PC-3 (cell line): ENCODE measurements around the gene PRKAR1B.

ENCODE experiments used
- CTCF ChIP-seq: fragments of 300-600 bp; sonication (generic); conservative IDR thresholded peaks from 2 replicates; pipeline ENCODE4 v1.5.1; 2017; ENCODE audit warnings: antibody characterized with exemption, low read depth, mild to moderate bottlenecking, low read length
- EZH2 ChIP-seq: fragments of 300-600 bp; sonication (generic); IDR thresholded peaks from one replicate; pipeline ENCODE4 v1.6.1; 2017; ENCODE audit warnings: antibody characterized with exemption, mild to moderate bottlenecking, low read length; ENCODE audit not compliant: unreplicated experiment

GRCh38 chr7:573269-573932 is 153.7 kb downstream of the PRKAR1B start:
- TF ChIP-seq EZH2 (no peak), CTCF (no peak)
